HG02981 (cell line): ENCODE data around the gene SMYD3.

Source experiments
- ATAC-seq: cut with Tn5 transposase; IDR thresholded peaks from one replicate; pipeline ENCODE4 v1.9.1; 2021; ENCODE audit warnings: mild to moderate bottlenecking, moderate library complexity; ENCODE audit not compliant: unreplicated experiment

SMYD3 gene

GRCh38 chr1:246002725-246003441 lies 504.2 kb downstream of the SMYD3 start:
- peak; percentile 51 for ATAC-seq

- ATAC-seq: no peak
Observed at GRCh38 chr1:246001837-246002230, 505.2 kb downstream of the SMYD3 start.

DNA sequence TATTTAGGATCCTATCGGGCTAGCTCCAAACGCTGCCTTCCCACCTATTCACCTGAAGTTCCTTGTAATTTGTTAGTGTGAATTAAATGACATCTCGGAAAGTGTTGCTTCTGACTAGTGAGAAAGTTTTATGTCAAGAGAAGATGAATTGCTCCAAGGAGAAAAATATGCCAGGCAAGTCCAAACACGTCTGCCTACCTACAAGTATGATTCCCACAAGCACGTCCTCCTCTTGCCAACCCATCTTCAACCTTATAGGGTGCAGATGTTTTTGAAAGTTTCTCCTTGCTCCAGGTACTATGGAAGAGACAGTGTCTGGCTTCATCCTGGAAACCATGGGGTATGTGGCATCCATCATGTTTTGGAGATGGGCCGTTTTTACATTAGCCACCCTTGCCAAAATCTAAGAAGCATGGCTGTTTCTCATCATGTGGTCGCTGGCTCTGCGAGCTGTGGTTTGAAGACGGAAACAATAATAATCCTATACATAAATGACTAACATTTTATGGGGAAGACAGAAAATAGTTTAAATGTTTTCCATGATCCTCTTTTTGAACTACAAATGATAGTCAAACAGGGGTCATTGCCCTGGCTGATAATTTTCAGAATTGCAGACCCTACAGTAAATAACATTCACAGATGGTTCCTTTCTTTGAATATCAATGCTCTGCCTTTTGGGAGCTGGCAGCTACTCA lies 505.8 kb downstream of the SMYD3 start:
- ATAC-seq: no peak

DNA sequence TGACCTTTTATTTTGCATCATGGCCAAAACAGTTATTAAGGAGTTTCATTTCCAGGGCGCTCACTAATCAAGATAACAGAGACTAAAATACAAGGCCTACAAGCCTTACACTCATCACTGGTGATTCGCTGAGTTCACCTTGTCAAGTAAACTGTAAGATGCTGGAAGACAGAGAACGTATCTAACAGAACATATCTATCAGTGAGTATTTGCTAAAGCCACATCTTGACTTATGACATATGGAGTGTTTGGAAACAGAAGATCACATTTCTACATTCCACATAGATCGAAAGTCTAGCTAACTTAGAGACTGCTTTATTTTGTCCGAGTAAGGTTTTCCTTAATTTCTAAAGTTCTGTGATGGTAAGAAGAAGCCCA lies 506.5 kb downstream of the SMYD3 start:
- no peak for ATAC-seq

DNA sequence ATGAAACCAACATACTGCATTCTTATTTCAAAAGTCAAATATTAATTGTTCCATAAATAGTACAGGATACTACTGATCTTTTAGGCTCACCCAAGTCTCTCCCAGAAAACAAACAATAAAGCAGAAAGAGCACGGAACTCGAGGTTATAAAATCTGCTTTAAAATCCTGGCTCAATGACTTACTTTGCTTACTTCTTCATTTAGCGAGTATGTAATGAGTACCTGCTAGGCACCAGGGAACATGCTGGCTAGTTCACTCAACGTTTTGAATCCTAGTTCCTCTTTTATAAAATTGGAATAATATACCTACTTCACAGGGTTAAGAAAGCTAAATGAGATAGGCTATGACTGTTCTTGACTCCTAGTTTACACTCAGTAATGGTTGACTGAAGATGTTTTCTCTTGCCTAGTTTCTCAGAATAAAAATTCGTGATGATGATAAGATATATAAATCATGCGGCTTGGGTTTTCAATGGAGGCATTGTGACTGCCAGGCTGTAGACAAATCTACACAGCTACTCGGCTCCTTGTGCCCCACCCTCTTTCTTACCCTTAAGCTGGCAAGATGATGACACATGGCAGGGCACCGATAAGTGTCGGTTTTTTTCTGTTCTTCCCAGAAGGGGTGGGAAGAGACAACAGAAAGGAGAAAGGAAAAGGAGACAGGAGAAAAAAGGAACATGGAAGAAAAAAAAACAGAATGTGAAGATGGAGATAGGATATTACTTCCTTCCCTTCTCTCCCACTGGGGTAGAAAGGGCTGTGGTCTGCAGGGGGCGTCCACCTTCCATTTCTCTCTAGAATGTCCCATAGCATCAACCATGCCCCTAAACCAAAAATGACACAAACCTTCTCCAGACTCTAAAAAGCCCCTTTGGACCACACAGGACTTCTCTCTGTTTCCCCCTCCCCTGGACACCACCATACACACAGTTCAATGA lies 507.1 kb downstream of the SMYD3 start:
- ATAC-seq: peak; percentile 77

DNA sequence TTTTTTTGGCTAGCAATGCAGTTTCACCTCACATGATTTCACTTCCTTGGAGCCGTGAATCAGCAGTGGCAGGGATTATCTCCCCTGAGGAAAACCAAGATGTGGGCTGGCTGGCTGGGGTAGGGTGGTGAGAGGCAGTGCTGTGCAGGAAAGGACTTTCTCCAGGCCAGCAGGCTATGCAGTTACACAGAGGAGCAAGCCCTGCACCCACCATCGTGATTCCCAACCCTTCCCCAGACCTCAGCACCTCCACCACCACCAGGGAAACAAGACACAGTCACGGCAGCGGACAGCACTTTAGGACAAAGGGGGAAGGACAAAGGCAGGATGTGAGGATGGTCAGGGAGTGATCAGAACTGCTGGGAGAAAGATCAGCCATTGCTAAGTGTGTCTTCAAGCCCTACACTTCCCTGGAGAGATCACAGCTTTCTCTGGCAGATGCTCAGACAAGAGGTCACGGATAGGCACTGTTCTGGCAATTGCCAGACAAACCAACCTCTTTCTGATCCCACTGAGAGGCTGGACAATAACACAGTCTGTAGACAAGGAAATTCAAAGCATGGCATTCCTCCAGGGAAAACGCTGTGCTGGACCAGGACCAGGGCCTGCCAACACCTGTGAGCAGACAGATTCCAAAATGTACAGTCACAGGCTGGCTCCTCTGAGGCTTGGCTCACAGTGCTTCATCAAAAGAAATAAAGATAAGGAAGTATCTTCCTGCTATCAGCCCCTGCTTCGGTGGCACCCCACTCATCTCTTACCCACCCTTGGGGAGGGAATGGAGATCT lies 509.4 kb downstream of the SMYD3 start:
- ATAC-seq: no peak

DNA sequence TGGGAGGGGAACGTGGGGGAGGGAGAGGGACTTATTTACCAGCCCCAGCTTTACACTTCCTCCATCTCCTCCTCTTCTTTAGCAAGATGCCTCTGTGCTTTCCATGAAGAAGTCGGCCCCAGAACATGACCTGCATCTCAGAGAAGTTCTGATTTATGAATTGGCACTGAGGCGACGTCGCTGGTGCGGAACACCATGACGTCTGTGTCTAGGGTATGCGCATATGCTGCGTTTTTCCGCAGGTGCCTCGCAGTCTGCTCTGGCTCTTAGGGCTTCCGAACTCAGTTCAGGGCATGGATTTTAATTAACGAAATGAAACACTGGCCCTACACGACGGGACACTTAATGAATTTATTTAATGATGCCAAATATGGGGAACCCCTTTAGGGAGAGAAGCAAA lies 510.3 kb downstream of the SMYD3 start:
- no peak for ATAC-seq

DNA sequence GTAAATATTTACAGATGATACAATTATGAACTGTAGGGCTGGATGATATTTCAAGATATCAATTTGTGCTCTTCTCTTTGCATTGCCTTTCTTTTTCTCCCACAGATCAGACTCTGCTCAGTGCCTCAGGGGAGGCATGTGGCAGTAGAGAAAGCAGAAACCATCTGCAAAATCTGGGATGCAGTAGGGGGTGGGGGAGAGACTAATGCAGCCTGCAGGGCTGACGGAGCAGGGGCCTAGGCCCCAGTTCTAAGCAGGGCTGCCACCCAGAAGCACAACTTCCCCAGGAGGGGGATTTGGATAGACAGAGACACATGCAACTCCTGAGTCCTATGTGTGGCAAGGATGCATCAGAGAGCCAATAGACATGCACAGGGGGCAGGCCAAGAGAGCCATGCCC lies 511.6 kb downstream of the SMYD3 start:
- ATAC-seq: no peak

GRCh38 chr1:245991266-245991665 lies 515.8 kb downstream of the SMYD3 start:
- ATAC-seq: no peak

DNA sequence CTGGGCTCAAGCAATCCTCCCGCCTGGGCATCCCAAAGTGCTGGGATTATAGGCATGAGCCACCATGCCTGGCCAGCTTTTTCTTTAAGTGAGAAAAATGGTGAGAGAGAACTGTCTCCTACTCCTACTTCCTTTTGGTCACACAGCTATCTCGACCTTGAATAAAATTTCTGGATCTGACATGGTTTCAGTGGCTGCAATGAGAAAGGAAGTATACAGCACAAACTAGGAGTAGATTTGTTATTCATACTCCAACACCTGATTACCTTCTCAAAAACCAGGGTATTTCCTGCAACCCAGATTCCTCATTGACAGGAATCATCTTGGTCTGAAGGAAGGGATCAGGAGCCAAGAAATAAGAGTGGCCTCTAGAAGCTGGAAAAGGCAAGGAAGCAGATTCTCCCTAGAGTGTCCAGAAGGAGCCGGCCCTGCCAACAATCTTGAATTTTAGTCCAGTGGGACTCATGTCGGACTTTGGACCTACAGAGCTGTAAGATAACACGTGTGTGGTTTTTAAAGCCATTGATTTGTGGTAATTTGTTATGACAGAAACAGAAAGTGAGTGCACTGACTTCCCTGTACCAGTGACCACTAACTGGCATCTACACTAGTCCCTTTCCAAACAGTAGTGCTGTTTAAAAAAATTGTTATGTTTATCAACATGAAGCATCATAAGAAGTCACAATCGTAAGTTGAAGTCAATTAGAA lies 516.6 kb downstream of the SMYD3 start:
- no peak for ATAC-seq

DNA sequence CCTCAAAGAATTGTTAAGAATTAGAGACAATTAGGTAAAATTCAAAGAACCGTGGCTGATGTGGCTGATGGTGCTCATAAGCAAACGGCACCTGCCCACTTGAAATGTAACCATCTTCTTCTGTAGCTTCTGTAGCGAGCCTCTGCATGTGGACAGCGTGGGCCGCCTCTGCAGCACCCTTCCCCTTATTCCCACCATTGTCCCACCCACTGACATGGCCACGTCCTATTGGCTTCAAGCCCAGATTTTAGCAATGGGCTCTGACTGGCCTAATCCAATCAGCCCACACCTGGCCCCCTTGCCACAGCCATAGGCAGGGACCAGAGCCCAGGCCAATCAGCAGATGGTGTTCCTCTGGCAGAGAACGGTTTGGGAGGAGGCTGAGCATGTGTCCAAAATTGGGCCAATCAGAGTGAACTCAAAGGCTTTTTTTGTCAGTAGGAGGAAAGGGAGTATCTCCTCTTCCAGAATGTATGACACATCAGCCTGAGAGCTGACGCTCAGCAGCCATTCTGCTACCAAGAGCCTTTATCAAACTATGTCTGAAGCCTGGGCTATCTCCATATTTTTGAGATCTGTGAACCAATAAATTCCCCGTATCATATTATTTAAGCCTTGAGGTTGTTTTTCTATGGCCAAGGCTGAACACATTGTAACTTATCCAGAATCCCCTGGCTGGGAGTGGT lies 518.5 kb downstream of the SMYD3 start:
- ATAC-seq: no peak

GRCh38 chr1:245987997-245988392 lies 519.1 kb downstream of the SMYD3 start:
- ATAC-seq: no peak

- ATAC-seq: no peak
Observed at GRCh38 chr1:245987577-245987976, 519.5 kb downstream of the SMYD3 start.

DNA sequence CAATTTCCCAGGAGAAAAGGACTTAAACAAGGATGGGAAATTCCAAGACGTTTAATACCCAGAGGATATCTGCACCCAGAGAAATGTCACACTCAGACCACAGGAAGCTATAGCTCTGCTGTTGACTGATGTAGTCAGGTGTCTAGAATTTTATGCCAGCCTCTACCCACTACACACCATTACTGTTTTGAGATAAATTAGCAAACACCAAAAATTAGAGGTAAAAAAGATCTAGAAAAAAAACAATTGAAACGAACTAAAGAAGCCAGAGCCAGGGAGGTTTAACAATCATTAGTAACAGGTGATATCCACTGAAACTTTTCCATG lies 519.9 kb downstream of the SMYD3 start:
- ATAC-seq: no peak

DNA sequence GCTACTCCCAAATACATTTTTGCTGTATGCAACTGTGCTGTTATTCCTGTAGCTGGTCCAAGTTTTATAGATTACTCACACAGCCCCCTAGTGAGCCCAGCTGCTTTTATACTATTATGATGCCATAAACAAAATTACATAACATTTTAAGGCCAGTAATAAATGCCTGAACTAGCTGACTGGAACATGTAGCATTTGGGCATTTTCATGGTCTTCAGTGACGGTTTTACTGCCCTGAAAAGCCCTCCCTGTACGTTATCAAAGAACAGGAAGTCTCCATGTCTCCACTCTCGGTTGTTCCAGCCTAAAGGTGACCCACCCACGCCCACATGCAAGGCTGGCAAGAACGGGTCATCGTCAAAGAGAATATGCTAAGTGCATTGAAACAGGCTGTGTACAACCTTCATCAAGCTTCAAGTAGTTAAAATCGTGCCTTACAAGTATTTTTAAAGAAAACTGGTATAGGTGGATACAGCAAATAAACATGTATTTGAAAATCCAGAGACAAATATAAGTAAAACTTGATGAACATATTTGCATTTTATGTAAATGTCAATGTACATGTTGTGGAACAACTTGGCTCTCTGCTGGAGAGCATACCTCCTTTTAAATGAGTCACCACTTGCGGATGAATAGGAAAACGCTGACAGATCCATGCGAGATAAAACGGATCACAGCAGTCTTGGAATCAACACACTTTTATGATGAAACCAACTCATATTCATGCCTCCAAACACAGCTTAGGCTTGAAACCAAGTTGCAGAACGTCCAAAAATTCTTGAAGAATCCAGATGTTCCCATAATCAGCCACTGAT lies 520.5 kb downstream of the SMYD3 start:
- no peak for ATAC-seq

DNA sequence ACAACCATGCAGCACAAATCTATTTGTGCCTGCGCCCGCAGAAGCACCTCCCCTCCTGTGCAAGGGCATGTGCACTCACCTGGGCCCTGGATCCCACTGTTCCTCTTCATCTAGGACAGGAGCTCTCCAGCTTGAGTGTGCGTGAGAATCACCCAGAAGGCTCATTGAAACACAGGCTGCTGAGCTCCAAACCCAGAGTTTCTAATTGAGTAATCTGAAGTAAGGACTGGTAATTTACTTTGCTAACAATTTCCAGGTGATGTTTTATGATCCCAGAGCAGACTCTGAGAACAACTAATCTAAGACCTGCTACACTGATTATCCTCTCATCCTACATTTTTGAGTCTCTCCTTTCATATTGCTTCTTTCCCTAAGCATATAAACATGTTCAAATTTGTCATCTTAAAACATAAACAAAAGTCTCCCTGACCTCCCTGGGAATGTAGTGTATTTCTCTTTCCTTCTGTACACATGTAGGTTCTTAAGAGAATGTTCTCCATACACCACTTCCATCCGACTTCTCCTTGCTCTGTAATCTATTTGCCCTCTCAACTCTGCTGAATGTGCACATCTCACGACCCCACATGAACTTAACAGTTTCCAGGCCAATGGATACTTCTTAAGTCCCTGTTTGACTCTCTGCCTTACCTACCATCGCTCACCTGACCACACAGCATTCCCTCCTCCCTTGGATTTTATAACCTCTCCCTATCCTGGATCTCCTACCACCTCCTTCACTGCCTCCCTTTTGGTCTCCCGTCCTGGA lies 522.5 kb downstream of the SMYD3 start:
- ATAC-seq: no peak

GRCh38 chr1:245983294-245983967 lies 523.6 kb downstream of the SMYD3 start:
- no peak for ATAC-seq

DNA sequence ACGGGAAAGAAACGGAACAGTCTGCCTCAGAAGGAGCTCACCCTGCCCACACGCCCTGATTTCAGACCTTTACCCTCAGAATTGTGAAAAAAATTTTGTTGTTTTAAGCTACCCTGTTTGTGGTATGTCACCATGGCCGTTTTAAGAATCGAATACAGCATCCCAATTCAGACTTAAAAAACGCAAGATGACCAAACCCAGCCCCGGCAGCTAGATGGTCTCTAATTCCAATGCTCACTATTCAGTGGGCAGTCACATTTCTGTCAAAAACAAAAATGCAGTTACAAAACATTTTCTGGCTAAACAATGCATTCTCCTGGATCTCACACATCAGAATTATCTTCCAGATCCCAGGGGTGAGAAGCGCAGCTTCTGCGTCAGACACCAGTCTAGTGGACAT lies 527.5 kb downstream of the SMYD3 start:
- ATAC-seq: no peak
